Effector CD4-positive, alpha-beta T cell (primary cell): ENCODE data around the gene ARHGAP10.

ENCODE experiments used
- DNase-seq: peaks from one replicate; pipeline ENCODE4 v3.0.0-alpha.2; 2020
- total RNA-seq: gene quantifications from one replicate; lab custom pipeline; 2026; lab: John Stamatoyannopoulos, UW

Gene ARHGAP10
- 17.8 reads per million, percentile 44 among the genes with 10 or more reads in this experiment for total RNA-seq

- peak; percentile 55 for DNase-seq
These were observed at the start of gene ARHGAP10 for GRCh38 chr4:147731580-147732517. Gene ARHGAP10, plus strand, starts transcription at chr4:147732088. Its CDS starts 214 bp downstream, at chr4:147732302.

- no peak for DNase-seq
These were observed 49.1 kb upstream of the ARHGAP10 start for GRCh38 chr4:147682755-147683154.

- no peak for DNase-seq
These were observed 48.7 kb upstream of the ARHGAP10 start for GRCh38 chr4:147683188-147683591.

GRCh38 chr4:147683717-147684700 lies 47.9 kb upstream of the ARHGAP10 start, which contains the start of gene PRMT9:
Gene PRMT9, minus strand, starts transcription at chr4:147684163. Its CDS starts 176 bp downstream, at chr4:147683987.
- DNase-seq = peak; percentile 78

GRCh38 chr4:147689067-147689466 lies 42.8 kb upstream of the ARHGAP10 start:
- no peak for DNase-seq

GRCh38 chr4:147691820-147692219 lies 40.1 kb upstream of the ARHGAP10 start:
- no peak for DNase-seq

GRCh38 chr4:147693218-147693617 lies 38.7 kb upstream of the ARHGAP10 start:
- DNase-seq = no peak

GRCh38 chr4:147696866-147697265 lies 35.0 kb upstream of the ARHGAP10 start:
- no peak for DNase-seq

- no peak for DNase-seq
These were observed 27.0 kb upstream of the ARHGAP10 start for GRCh38 chr4:147704846-147705245.

- peak; percentile 28 for DNase-seq
These were observed 23.8 kb upstream of the ARHGAP10 start for GRCh38 chr4:147707892-147708672.

GRCh38 chr4:147709999-147710398 lies 21.9 kb upstream of the ARHGAP10 start:
- no peak for DNase-seq

GRCh38 chr4:147714575-147715401 lies 17.1 kb upstream of the ARHGAP10 start:
- no peak for DNase-seq

GRCh38 chr4:147717878-147718277 lies 14.0 kb upstream of the ARHGAP10 start:
- no peak for DNase-seq

- DNase-seq = no peak
These were observed 8.6 kb upstream of the ARHGAP10 start for GRCh38 chr4:147723326-147723725.

- no peak for DNase-seq
These were observed 7.3 kb upstream of the ARHGAP10 start for GRCh38 chr4:147724468-147725201.

GRCh38 chr4:147725673-147726072 lies 6.2 kb upstream of the ARHGAP10 start:
- DNase-seq = no peak

- no peak for DNase-seq
These were observed 4.3 kb upstream of the ARHGAP10 start for GRCh38 chr4:147727476-147728028.

- no peak for DNase-seq
These were observed 1.6 kb upstream of the ARHGAP10 start for GRCh38 chr4:147730333-147730732.

GRCh38 chr4:147732518-147733235 lies 789 bp downstream of the ARHGAP10 start:
- no peak for DNase-seq
